Choroid plexus epithelial cell (primary cell): ENCODE data around the gene ERCC4.

Experiments
- DNase-seq: peaks from one replicate; pipeline ENCODE4 v3.0.0-alpha.2; 2010; ENCODE audit warnings: low read depth
- H3K4me3 ChIP-seq: 2 replicates; pipeline ENCODE4 v1.5.1; 2011; ENCODE audit warnings: low read depth, mild to moderate bottlenecking, control low read depth, low read length, moderate library complexity
- CTCF ChIP-seq: conservative IDR thresholded peaks from 2 replicates; pipeline ENCODE4 v1.5.1; 2011; ENCODE audit warnings: low read depth, mild to moderate bottlenecking, control low read depth, inconsistent platforms, low read length, moderate library complexity

ERCC4 gene

GRCh38 chr16:13983625-13984024, 63.7 kb downstream of the ERCC4 start:
- no peak for DNase-seq
- H3K4me3 ChIP-seq: no peak overlapping the region
- no peak for TF ChIP-seq CTCF

GRCh38 chr16:13984794-13985193, 64.8 kb downstream of the ERCC4 start:
- no peak for DNase-seq
- no peak for TF ChIP-seq CTCF
- H3K4me3 ChIP-seq: no peak overlapping the region

GRCh38 chr16:13988038-13988437, 68.1 kb downstream of the ERCC4 start:
- H3K4me3 ChIP-seq: no peak overlapping the region
- no peak for DNase-seq
- no peak for TF ChIP-seq CTCF

GRCh38 chr16:13992322-13992721, 72.4 kb downstream of the ERCC4 start:
- no peak for DNase-seq
- TF ChIP-seq CTCF: no peak
- no peak overlapping the region for H3K4me3 ChIP-seq

GRCh38 chr16:13992976-13993375, 73.0 kb downstream of the ERCC4 start:
- H3K4me3 ChIP-seq: no peak overlapping the region
- no peak for TF ChIP-seq CTCF
- no peak for DNase-seq

- no peak overlapping the region for H3K4me3 ChIP-seq
- no peak for TF ChIP-seq CTCF
- peak; percentile 22 for DNase-seq
Measured at GRCh38 chr16:13994239-13995106, 74.5 kb downstream of the ERCC4 start.

GRCh38 chr16:13995194-13995593, 75.2 kb downstream of the ERCC4 start:
- TF ChIP-seq CTCF: no peak
- no peak for DNase-seq
- no peak overlapping the region for H3K4me3 ChIP-seq
